ENCODE measurements around the gene TAC4.

Gene TAC4

DNA sequence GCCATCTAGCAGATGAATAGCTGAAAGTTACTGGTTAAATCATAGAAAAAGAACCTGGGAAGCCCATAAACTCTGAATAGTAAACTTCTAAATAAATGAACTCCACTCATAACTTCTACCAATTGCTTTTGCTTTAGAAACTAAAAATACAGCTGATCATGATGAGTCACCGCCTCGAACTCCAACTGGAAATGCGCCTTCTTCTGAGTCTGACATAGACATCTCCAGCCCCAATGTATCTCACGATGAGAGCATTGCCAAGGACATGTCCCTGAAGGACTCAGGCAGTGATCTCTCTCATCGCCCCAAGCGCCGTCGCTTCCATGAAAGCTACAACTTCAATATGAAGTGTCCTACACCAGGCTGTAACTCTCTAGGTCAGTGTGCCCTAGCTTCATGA, 49.7 kb downstream of the TAC4 start:
- TF ChIP-seq, protein P1, sequence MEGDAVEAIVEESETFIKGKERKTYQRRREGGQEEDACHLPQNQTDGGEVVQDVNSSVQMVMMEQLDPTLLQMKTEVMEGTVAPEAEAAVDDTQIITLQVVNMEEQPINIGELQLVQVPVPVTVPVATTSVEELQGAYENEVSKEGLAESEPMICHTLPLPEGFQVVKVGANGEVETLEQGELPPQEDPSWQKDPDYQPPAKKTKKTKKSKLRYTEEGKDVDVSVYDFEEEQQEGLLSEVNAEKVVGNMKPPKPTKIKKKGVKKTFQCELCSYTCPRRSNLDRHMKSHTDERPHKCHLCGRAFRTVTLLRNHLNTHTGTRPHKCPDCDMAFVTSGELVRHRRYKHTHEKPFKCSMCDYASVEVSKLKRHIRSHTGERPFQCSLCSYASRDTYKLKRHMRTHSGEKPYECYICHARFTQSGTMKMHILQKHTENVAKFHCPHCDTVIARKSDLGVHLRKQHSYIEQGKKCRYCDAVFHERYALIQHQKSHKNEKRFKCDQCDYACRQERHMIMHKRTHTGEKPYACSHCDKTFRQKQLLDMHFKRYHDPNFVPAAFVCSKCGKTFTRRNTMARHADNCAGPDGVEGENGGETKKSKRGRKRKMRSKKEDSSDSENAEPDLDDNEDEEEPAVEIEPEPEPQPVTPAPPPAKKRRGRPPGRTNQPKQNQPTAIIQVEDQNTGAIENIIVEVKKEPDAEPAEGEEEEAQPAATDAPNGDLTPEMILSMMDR (IDR thresholded peaks at IDR 0.05; ENCODE audit: low read depth, low read length): no peak
- no peak overlapping the region for H3K4me3 ChIP-seq (ENCODE audit: low read depth, low read length)
- H3K9me3 ChIP-seq: 0 out of 2 replicates have a peak, but pooled peaks cover 3% of the 10 kb centered on the region
- DNase-seq: no peak
- no peaks in the 10 kb centered on the region for H3K27me3 ChIP-seq
- no peaks in the 10 kb centered on the region for H3K4me1 ChIP-seq
- peaks cover 81% of the 10 kb centered on the region for H3K36me3 ChIP-seq

DNA sequence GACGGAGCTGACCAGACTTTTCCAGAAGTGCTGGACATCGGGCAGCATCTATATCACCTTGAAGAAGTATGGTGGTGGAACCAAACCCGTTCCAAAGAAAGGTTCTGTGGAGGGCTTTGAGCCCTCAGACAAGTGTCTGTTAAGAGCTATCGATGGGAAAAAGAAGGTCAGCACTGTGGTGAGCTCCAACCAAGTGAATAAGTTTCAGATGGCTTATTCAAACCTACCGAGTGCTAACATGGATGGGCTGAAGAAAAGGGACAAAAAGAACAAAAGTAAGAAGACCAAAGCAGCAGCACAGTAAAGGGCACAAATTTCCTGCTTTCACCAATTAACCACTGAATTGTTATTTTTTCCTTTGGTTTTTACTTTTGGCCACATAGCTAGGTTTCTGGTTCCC, 52.5 kb downstream of the TAC4 start:
- DNase-seq: no peak
- TF ChIP-seq, protein P1 (IDR thresholded peaks at IDR 0.05; ENCODE audit: low read depth, low read length): no peak
- no peak overlapping the region for H3K4me3 ChIP-seq (ENCODE audit: low read depth, low read length)
- no peaks in the 10 kb centered on the region for H3K4me1 ChIP-seq
- H3K36me3 ChIP-seq: peaks cover 80% of the 10 kb centered on the region
- H3K9me3 ChIP-seq: 0 out of 2 replicates have a peak, but pooled peaks cover 3% of the 10 kb centered on the region
- no peaks in the 10 kb centered on the region for H3K27me3 ChIP-seq

DNA sequence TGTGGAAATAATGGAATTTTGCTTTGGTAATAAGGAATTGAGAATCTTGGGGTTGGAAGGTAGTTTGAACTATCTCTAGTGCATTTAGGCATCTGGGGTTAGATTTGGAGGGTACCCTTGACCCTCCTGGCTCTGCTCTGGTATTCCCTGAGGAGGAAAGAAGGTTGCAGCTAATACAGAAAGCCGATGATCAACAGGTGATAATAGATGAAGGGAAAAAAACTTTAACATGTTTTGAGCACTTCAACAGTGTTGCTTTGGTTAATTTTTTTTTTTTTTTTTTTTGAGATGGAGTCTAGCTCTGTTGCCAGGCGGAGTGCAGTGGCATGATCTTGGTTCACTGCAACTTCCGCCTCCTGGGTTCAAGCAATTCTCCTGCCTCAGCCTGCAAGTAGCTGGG, 54.6 kb downstream of the TAC4 start:
- no peak for DNase-seq
- Histone ChIP-seq H3K4me3 (ENCODE audit: low read depth, low read length) (no peak overlapping the region), H3K36me3 (peaks cover 73% of the 10 kb centered on the region), H3K4me1 (peaks cover 3% of the 10 kb centered on the region; the same call in 1 of the 2 replicates), H3K9me3 (no peaks in the 10 kb centered on the region), H3K27me3 (no peaks in the 10 kb centered on the region)
- TF ChIP-seq, protein P1 (IDR thresholded peaks at IDR 0.05; ENCODE audit: low read depth, low read length): no peak

DNA sequence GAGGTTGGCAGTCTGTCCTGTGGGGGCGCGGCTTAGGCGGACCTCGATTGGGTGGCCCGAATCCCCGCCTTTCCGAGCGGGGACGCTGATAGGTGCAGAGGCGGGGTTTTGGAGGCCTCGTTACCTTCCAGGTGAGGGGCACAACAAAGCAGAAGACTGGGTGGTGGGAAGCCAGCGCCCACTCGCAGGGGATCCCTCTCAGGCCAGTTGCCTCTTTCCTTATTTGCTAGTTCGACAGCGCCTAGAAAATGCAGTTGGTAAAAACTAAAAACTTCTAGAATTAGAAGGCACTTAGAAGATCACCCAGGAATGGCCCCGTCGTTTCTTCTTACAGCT, 58.7 kb downstream of the TAC4 start:
- no peaks in the 10 kb centered on the region for H3K27me3 ChIP-seq
- H3K4me3 ChIP-seq (ENCODE audit: low read depth, low read length): peak overlapping the region; percentile 53
- peaks cover 41% of the 10 kb centered on the region for H3K36me3 ChIP-seq
- no peaks in the 10 kb centered on the region for H3K9me3 ChIP-seq
- H3K4me1 ChIP-seq: peaks cover 3% of the 10 kb centered on the region; the same call in 1 of the 2 replicates
- TF ChIP-seq, protein P1 (IDR thresholded peaks at IDR 0.05; ENCODE audit: low read depth, low read length): no peak
- no peak for DNase-seq

DNA sequence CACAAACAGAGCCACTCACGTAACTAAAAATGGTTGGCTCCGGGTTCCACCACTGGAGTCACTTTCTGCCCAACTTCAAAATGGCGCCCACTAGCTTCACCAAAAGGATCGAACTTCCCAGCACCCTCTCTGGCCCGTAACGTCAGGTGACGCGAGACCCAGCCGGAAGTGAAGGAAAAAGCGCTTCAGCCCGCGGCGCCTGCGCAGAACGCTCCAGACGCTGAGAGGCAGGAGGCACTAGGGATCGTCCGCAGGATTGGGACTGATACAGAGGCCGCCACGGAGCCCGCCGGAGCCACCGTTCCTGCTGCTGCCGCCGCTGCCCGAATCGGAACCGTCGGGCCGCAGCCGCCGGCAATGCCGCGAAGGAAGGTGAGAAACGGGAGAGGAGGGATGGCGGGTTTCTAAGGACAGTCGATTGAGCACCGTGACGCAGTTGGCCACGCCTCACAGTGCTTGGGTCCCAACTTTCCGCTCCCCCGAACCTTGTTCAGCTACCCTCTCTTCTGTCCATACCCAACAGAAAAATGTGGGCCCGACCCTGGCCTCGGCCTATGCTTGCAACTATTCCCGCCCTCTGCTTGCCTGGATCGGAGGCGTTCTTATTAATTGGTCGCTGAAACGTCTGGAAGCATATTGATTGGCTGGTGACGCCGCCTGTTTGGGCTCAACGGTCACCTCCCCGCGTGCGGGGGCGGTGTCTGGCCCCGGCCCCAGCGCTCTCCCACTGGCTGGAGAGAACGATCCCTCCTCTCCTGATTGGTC, 59.2 kb downstream of the TAC4 start, which contains the start of gene KAT7:
TSS of gene KAT7 (plus strand) at position 204 of the 765 bp plus-strand sequence. CDS start at position 358, 154 bp downstream.
- Histone ChIP-seq H3K9me3 (no peaks in the 10 kb centered on the region), H3K4me1 (peaks cover 3% of the 10 kb centered on the region; the same call in 1 of the 2 replicates), H3K27me3 (no peaks in the 10 kb centered on the region), H3K4me3 (ENCODE audit: low read depth, low read length) (peak within 1 kb of the TSS; percentile 99), H3K36me3 (peaks cover 36% of the 10 kb centered on the region)
- DNase-seq: peak; percentile 99
- TF ChIP-seq, protein P1 (IDR thresholded peaks at IDR 0.05; ENCODE audit: low read depth, low read length): no peak

Data from BE2C (cell line).